ENCODE data around the gene ZNF708. TPM values are rescaled to one million over a fixed set of nuclear protein-coding genes. Genes with fewer than 3 reads are reported as not detected.
"Not testable (repeated sequence)": the region's sequence is repeated elsewhere in the genome, so short reads cannot be mapped to it uniquely, and the experiment has no call there.

The ZNF708 gene
- total RNA-seq, 2 experiments from 2014 or later: 15.5 to 16.4 TPM

- Histone ChIP-seq H3K9me3 (ENCODE audit: control insufficient read depth in 1 of 2, insufficient read depth in 1 of 2, low read length in 2 of 2) (peaks cover 28 to 34% of the 10 kb centered on the region in 2 experiments), H3K27me3 (ENCODE audit: control insufficient read depth in 1 of 2, insufficient read depth in 2 of 2, low read length in 2 of 2) (no peaks in the 10 kb centered on the region), H3K4me3 (ENCODE audit: low read length) (no peak overlapping the region), H3K36me3 (ENCODE audit: insufficient read depth, low read length) (no peaks in the 10 kb centered on the region), H3K4me1 (ENCODE audit: insufficient read depth, low read length) (no peaks in the 10 kb centered on the region), H3K27ac (ENCODE audit: low read depth in 1 of 2, low read length in 2 of 2) (no peak overlapping the region)
- no peak overlapping the region for H3K4me3 Mint-ChIP-seq
- no peaks in the 10 kb centered on the region for H3K4me1 Mint-ChIP-seq (ENCODE audit: low read depth)
- CTCF ChIA-PET: no interaction called here
- no peaks in the 10 kb centered on the region for H3K27me3 Mint-ChIP-seq
- peaks cover 7% of the 10 kb centered on the region for H3K36me3 Mint-ChIP-seq (ENCODE audit: low read depth)
- POLR2A ChIA-PET: no interaction called here
- H3K27ac Mint-ChIP-seq: no peak overlapping the region
- H3K9me3 Mint-ChIP-seq: peaks cover 5% of the 10 kb centered on the region
- no peak for TF ChIP-seq CTCF (IDR thresholded peaks at IDR 0.05)
- DNase-seq (no peak), ATAC-seq (ENCODE audit: poor library complexity) (no peak)
- intact Hi-C loops (cut with DNase I, micrococcal nuclease): no loop called here
These were observed 59.4 kb downstream of the ZNF708 start for GRCh38 chr19:21269813-21270212.

GRCh38 chr19:21264891-21265290 lies 64.3 kb downstream of the ZNF708 start:
- POLR2A ChIA-PET: no interaction called here
- Histone ChIP-seq H3K27me3 (ENCODE audit: control insufficient read depth in 1 of 2, insufficient read depth in 2 of 2, low read length in 2 of 2) (peaks cover 0 to 3% of the 10 kb centered on the region in 2 experiments), H3K9me3 (ENCODE audit: control insufficient read depth in 1 of 2, insufficient read depth in 1 of 2, low read length in 2 of 2) (peaks cover 0 to 50% of the 10 kb centered on the region in 2 experiments), H3K4me1 (ENCODE audit: insufficient read depth, low read length) (no peaks in the 10 kb centered on the region), H3K4me3 (ENCODE audit: low read length) (no peak overlapping the region), H3K27ac (ENCODE audit: low read depth in 1 of 2, low read length in 2 of 2) (no peak overlapping the region), H3K36me3 (ENCODE audit: insufficient read depth, low read length) (no peaks in the 10 kb centered on the region)
- Mint-ChIP-seq H3K9me3 (peaks cover 11% of the 10 kb centered on the region), H3K36me3 (ENCODE audit: low read depth) (no peaks in the 10 kb centered on the region), H3K4me1 (ENCODE audit: low read depth) (no peaks in the 10 kb centered on the region), H3K27ac (no peak overlapping the region), H3K27me3 (no peaks in the 10 kb centered on the region), H3K4me3 (no peak overlapping the region)
- DNase-seq (no peak), ATAC-seq (ENCODE audit: poor library complexity) (no peak)
- intact Hi-C loops (cut with DNase I, micrococcal nuclease): no loop called here
- TF ChIP-seq CTCF (IDR thresholded peaks at IDR 0.05): no peak
- CTCF ChIA-PET: no interaction called here

- Histone ChIP-seq H3K4me1 (ENCODE audit: insufficient read depth, low read length) (no peaks in the 10 kb centered on the region), H3K27ac (ENCODE audit: low read depth in 1 of 2, low read length in 2 of 2) (no peak overlapping the region), H3K36me3 (ENCODE audit: insufficient read depth, low read length) (no peaks in the 10 kb centered on the region), H3K27me3 (ENCODE audit: control insufficient read depth in 1 of 2, insufficient read depth in 2 of 2, low read length in 2 of 2) (peaks cover 0 to 3% of the 10 kb centered on the region in 2 experiments), H3K9me3 (ENCODE audit: control insufficient read depth in 1 of 2, insufficient read depth in 1 of 2, low read length in 2 of 2) (peaks cover 0 to 52% of the 10 kb centered on the region in 2 experiments), H3K4me3 (ENCODE audit: low read length) (no peak overlapping the region)
- POLR2A ChIA-PET: no interaction called here
- Mint-ChIP-seq H3K9me3 (peaks cover 11% of the 10 kb centered on the region), H3K27me3 (no peaks in the 10 kb centered on the region), H3K4me1 (ENCODE audit: low read depth) (no peaks in the 10 kb centered on the region), H3K36me3 (ENCODE audit: low read depth) (no peaks in the 10 kb centered on the region), H3K4me3 (no peak overlapping the region), H3K27ac (no peak overlapping the region)
- ATAC-seq (ENCODE audit: poor library complexity) (no peak), DNase-seq (no peak)
- intact Hi-C loops (cut with DNase I, micrococcal nuclease): no loop called here
- TF ChIP-seq CTCF (IDR thresholded peaks at IDR 0.05): no peak
- CTCF ChIA-PET: no interaction called here
These were observed 64.8 kb downstream of the ZNF708 start for GRCh38 chr19:21264416-21264815.

GRCh38 chr19:21260848-21261381 lies 68.3 kb downstream of the ZNF708 start:
- ATAC-seq (ENCODE audit: poor library complexity); H3K27me3 Mint-ChIP-seq; H3K4me1 Mint-ChIP-seq (ENCODE audit: low read depth); H3K36me3 Mint-ChIP-seq (ENCODE audit: low read depth); H3K36me3 ChIP-seq (ENCODE audit: insufficient read depth, low read length); intact Hi-C loops (cut with DNase I, micrococcal nuclease); CTCF ChIA-PET; H3K4me3 Mint-ChIP-seq; H3K27ac ChIP-seq (ENCODE audit: low read depth in 1 of 2, low read length in 2 of 2); DNase-seq; H3K27ac Mint-ChIP-seq; H3K27me3 ChIP-seq (ENCODE audit: control insufficient read depth in 1 of 2, insufficient read depth in 2 of 2, low read length in 2 of 2); H3K4me3 ChIP-seq (ENCODE audit: low read length); H3K4me1 ChIP-seq (ENCODE audit: insufficient read depth, low read length); POLR2A ChIA-PET: not testable (repeated sequence)
- peaks cover 11% of the 10 kb centered on the region for H3K9me3 Mint-ChIP-seq
- peaks cover 0 to 45% of the 10 kb centered on the region in 2 experiments for H3K9me3 ChIP-seq (ENCODE audit: control insufficient read depth in 1 of 2, insufficient read depth in 1 of 2, low read length in 2 of 2)

All from CD4-positive, alpha-beta T cell (primary cell).